GM23338 (cell line): Measurements from ENCODE around the gene TMA7B. TPM values are rescaled to one million over a fixed set of nuclear protein-coding genes. Genes with fewer than 3 reads are reported as not detected.

Experiments used
- ATAC-seq: fragments of 200-7000 bp; cut with Tn5 transposase; 3 replicates; pipeline ENCODE4 v1.9.1; 2020
- DNase-seq: peaks from one replicate; pipeline ENCODE4 v3.0.0-alpha.2; 2015; ENCODE audit warnings: low spot score
- H2AFZ ChIP-seq: fragments of 200-600 bp; sonication (generic); 2 replicates; pipeline ENCODE4 v1.8.0; 2016; ENCODE audit warnings: antibody characterized with exemption, mild to moderate bottlenecking, moderate library complexity
- H3F3A ChIP-seq: fragments of 200-600 bp; sonication (generic); replicated peaks from 2 replicates; pipeline ENCODE4 v1.8.0; 2017; ENCODE audit warnings: antibody characterized with exemption, mixed run types, low read depth
- H3K27ac ChIP-seq: fragments of 200-600 bp; sonication (generic); 2 replicates; pipeline ENCODE4 v1.6.1; 2016; ENCODE audit warnings: low read depth
- H3K27me3 ChIP-seq: fragments of 200-600 bp; sonication (generic); 2 replicates; pipeline ENCODE4 v1.8.0; 2016; ENCODE audit warnings: mild to moderate bottlenecking, mixed run types, moderate library complexity; ENCODE audit not compliant: insufficient read depth
- H3K36me3 ChIP-seq: fragments of 200-600 bp; sonication (generic); 2 replicates; pipeline ENCODE4 v1.8.0; 2016; ENCODE audit warnings: mild to moderate bottlenecking; ENCODE audit not compliant: insufficient read depth
- H3K4me1 ChIP-seq: fragments of 200-600 bp; sonication (generic); 2 replicates; pipeline ENCODE4 v1.8.0; 2016; ENCODE audit warnings: mild to moderate bottlenecking, moderate library complexity; ENCODE audit not compliant: insufficient read depth
- H3K4me2 ChIP-seq: fragments of 200-600 bp; sonication (generic); 2 replicates; pipeline ENCODE4 v1.7.1; 2017; ENCODE audit warnings: mixed run types
- H3K4me3 ChIP-seq: fragments of 200-600 bp; sonication (generic); 2 replicates; pipeline ENCODE4 v1.6.1; 2016; ENCODE audit warnings: mixed run types
- H3K79me2 ChIP-seq: fragments of 200-600 bp; sonication (generic); replicated peaks from 2 replicates; pipeline ENCODE4 v1.8.0; 2017; ENCODE audit warnings: mild to moderate bottlenecking; ENCODE audit not compliant: insufficient read depth
- H3K9me2 ChIP-seq: fragments of 200-600 bp; sonication (generic); 2 replicates; pipeline ENCODE4 v1.8.0; 2017; ENCODE audit not compliant: insufficient read depth
- H4K20me1 ChIP-seq: fragments of 200-600 bp; sonication (generic); replicated peaks from 2 replicates; pipeline ENCODE4 v1.8.0; 2017; ENCODE audit warnings: mild to moderate bottlenecking; ENCODE audit not compliant: insufficient read depth
- H3K27ac Mint-ChIP-seq: 2 replicates; pipeline ENCODE4 v1.8.0; 2020; ENCODE audit warnings: inconsistent platforms, mild to moderate bottlenecking, moderate library complexity, mixed read lengths
- H3K27me3 Mint-ChIP-seq: 3 replicates; pipeline ENCODE4 v1.8.0; 2022; ENCODE audit warnings: low read depth, mild to moderate bottlenecking, moderate library complexity, mixed read lengths, inconsistent platforms; ENCODE audit not compliant: insufficient read depth, poor library complexity
- H3K36me3 Mint-ChIP-seq: 3 replicates; pipeline ENCODE4 v1.8.0; 2021; ENCODE audit warnings: low read depth, mild to moderate bottlenecking, inconsistent platforms, moderate library complexity, mixed read lengths
- H3K4me1 Mint-ChIP-seq: 3 replicates; pipeline ENCODE4 v1.8.0; 2020; ENCODE audit warnings: mild to moderate bottlenecking, inconsistent platforms, mixed read lengths
- H3K4me3 Mint-ChIP-seq: 3 replicates; pipeline ENCODE4 v1.8.0; 2021; ENCODE audit warnings: moderate library complexity, mild to moderate bottlenecking, inconsistent platforms, mixed read lengths
- H3K9me3 Mint-ChIP-seq: 3 replicates; pipeline ENCODE4 v1.8.0; 2020; ENCODE audit warnings: moderate library complexity, mild to moderate bottlenecking, inconsistent platforms, mixed read lengths
- ETS1 ChIP-seq: IDR thresholded peaks from 2 replicates; pipeline ENCODE4 v1.6.1; 2016; ENCODE audit warnings: antibody characterized with exemption
- EZH2 ChIP-seq: fragments of 200-600 bp; sonication (generic); IDR thresholded peaks from one replicate; pipeline ENCODE4 v1.8.0; 2017; ENCODE audit warnings: antibody characterized with exemption, mild to moderate bottlenecking, low read depth; ENCODE audit not compliant: unreplicated experiment
- JUNB ChIP-seq: IDR thresholded peaks from one replicate; pipeline ENCODE4 v1.6.1; 2016; ENCODE audit warnings: antibody characterized with exemption; ENCODE audit not compliant: unreplicated experiment
- NANOG ChIP-seq: IDR thresholded peaks from 2 replicates; pipeline ENCODE4 v1.6.1; 2016; ENCODE audit warnings: antibody characterized with exemption, borderline replicate concordance
- POLR2AphosphoS5 ChIP-seq: IDR thresholded peaks from 2 replicates; pipeline ENCODE4 v1.6.1; 2016; ENCODE audit warnings: antibody characterized with exemption, low read depth
- REST ChIP-seq: IDR thresholded peaks from one replicate; pipeline ENCODE4 v1.6.1; 2018; ENCODE audit warnings: antibody characterized with exemption; ENCODE audit not compliant: unreplicated experiment
- STAT1 ChIP-seq: IDR thresholded peaks from one replicate; pipeline ENCODE4 v1.6.1; 2016; ENCODE audit warnings: antibody characterized with exemption; ENCODE audit not compliant: unreplicated experiment
- ZNF114 ChIP-seq: fragments of 250-450 bp; sonication (Bioruptor Pico); IDR thresholded peaks from 2 replicates; pipeline ENCODE4 v1.5.0; 2020; ENCODE audit warnings: mild to moderate bottlenecking, moderate library complexity
- ZNF331 ChIP-seq: fragments of 250-450 bp; sonication (Bioruptor Pico); IDR thresholded peaks from 2 replicates; pipeline ENCODE4 v1.5.0; 2020; ENCODE audit warnings: low read depth, mild to moderate bottlenecking, moderate library complexity
- ZNF462 ChIP-seq: fragments of 250-450 bp; sonication (Bioruptor Pico); IDR thresholded peaks from 2 replicates; pipeline ENCODE4 v1.5.0; 2020; ENCODE audit warnings: mild to moderate bottlenecking, moderate library complexity
- polyA plus RNA-seq: library from polyadenylated mRNA; unstranded; fragments of >200 nt; fragmentation: Nextera tagmentation; extraction: Ambion mirVana; gene quantifications from 2 replicates; pipeline ENCODE4 v1.2.1, GENCODE V29; 2016
- total RNA-seq: library from RNA; depleted of rRNA; stranded (reverse); fragments of >200 nt; shearing (Covaris generic); gene quantifications from 2 replicates; pipeline ENCODE4 v1.2.3, GENCODE V29; 2014

TMA7B gene
- total and polyA plus RNA-seq, 2 experiments from 2014 or later: not detected

GRCh38 chr22:39973656-39974055, 13.5 kb downstream of the TMA7B start:
- no peak for DNase-seq
- Histone ChIP-seq H2AFZ (peak overlapping the region; percentile 38; the same call in 1 of the 2 replicates), H3K27me3 (no peaks in the 10 kb centered on the region), H4K20me1 (no peaks in the 10 kb centered on the region), H3K4me2 (no peak overlapping the region), H3K79me2 (no peaks in the 10 kb centered on the region), H3K27ac (no peak overlapping the region), H3K4me1 (peaks cover 2% of the 10 kb centered on the region; the same call in 1 of the 2 replicates), H3K36me3 (no peaks in the 10 kb centered on the region), H3K9me2 (no peaks in the 10 kb centered on the region), H3K4me3 (no peak overlapping the region), H3F3A (no peaks in the 10 kb centered on the region)
- peaks cover 12% of the 10 kb centered on the region for H3K27me3 Mint-ChIP-seq
- H3K4me3 Mint-ChIP-seq: no peak overlapping the region
- peaks cover 22% of the 10 kb centered on the region for H3K4me1 Mint-ChIP-seq
- no peak for TF ChIP-seq EZH2
- H3K9me3 Mint-ChIP-seq: no peaks in the 10 kb centered on the region
- no peak for ATAC-seq
- H3K27ac Mint-ChIP-seq: no peak overlapping the region
- H3K36me3 Mint-ChIP-seq: no peaks in the 10 kb centered on the region

- H3K9me2 ChIP-seq: no peaks in the 10 kb centered on the region
- H3K36me3 ChIP-seq: no peaks in the 10 kb centered on the region
- H3F3A ChIP-seq: no peaks in the 10 kb centered on the region
- Mint-ChIP-seq H3K9me3 (no peaks in the 10 kb centered on the region), H3K27ac (no peak overlapping the region), H3K27me3 (peaks cover 12% of the 10 kb centered on the region), H3K36me3 (no peaks in the 10 kb centered on the region), H3K4me1 (peaks cover 18% of the 10 kb centered on the region), H3K4me3 (no peak overlapping the region)
- H3K4me3 ChIP-seq: no peak overlapping the region
- DNase-seq (no peak), ATAC-seq (no peak)
- H3K27ac ChIP-seq: no peak overlapping the region
- peak overlapping the region; percentile 38; the same call in 1 of the 2 replicates for H2AFZ ChIP-seq
- H3K27me3 ChIP-seq: no peaks in the 10 kb centered on the region
- no peaks in the 10 kb centered on the region for H4K20me1 ChIP-seq
- H3K4me2 ChIP-seq: no peak overlapping the region
- H3K4me1 ChIP-seq: no peaks in the 10 kb centered on the region
- no peaks in the 10 kb centered on the region for H3K79me2 ChIP-seq
- TF ChIP-seq POLR2AphosphoS5 (no peak), STAT1 (no peak), ETS1 (no peak), ZNF331 (no peak), NANOG (no peak), JUNB (no peak), ZNF114 (CRISPR knock-in tag) (no peak), REST (no peak), ZNF462 (no peak)
These were observed 13.9 kb downstream of the TMA7B start for GRCh38 chr22:39974065-39974464.
